IPS DF 19.7 (cell line): Measurements from ENCODE around the gene STPG3.

Experiments used
- DNase-seq: peaks from one replicate; pipeline ENCODE4 v3.0.0-alpha.2; 2013; ENCODE audit warnings: low read depth, low spot score

STPG3 gene

DNA sequence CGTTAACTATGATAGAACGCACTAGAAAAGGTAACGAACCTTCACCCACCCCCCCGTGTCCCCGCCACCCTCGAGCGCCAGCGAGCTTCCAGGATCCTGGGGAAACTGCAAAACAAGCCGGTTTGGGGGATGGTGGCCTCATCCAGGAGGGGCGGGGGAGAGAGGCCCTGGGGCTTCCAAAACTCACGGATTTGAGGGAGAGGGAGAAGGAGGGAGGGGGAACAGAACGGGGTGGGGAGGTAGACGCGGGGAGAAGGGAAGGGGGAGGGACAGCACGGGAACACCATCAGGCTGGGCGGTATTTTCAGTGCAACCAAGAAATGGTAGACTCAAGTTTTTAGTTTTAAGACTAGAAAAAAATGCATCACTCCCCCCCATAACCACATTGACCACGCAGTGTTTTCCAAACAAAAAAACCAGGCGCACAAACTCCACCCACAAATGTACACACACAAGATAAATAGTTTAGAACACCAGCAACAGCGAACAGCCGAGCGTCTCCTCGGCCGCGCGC lies 49.5 kb downstream of the STPG3 start:
- DNase-seq, result no peak

- no peak for DNase-seq
Observed at GRCh38 chr9:137301081-137301947, 50.2 kb downstream of the STPG3 start.

- no peak for DNase-seq
Observed at GRCh38 chr9:137302118-137302448, 51.0 kb downstream of the STPG3 start, which contains the start of gene NRARP. Gene NRARP, minus strand, starts transcription at chr9:137302271. Its CDS starts 343 bp downstream, at chr9:137301928.

DNA sequence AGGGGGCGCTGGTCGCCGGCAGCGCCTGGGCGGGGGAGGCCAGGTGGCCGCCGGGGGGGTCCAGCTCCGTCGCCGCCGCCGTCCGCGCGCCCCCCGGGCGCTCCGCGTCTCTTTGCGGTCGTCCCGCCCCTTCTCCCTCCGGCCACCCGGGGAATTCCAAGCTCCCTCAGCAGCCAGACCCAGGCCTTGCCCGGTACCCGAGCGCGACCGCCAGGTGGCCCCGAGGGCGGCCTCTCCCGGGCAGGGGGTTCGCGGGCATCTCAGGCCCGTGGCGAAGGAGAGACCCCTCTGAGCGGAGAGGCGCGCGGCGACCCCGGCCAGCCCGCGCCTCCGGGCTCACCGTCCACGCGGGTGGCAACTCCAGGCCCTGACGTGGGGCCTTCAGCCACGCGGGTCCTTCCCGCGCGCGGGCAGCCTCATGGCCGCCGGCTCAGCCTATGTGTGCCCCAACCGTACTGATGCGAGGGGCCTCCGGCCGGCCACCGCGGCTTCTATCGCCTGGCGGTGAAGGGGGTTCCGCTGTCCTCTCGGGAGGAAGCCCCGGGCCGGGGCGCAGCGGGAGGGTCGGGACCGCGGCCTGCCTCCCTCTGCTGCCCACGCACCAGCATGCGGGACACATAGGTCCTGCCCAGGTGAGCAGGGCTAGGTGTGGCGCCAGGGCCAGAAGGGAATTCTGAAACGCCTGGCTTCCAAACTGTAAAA lies 51.5 kb downstream of the STPG3 start:
- no peak for DNase-seq
